ENCODE data around the gene NFAM1.

- TF ChIP-seq POLR2A (IDR thresholded peaks at IDR 0.05; ENCODE audit: low read depth, low read length) = no peak
- no peak for TF ChIP-seq CTCF (conservative IDR thresholded peaks at IDR 0.05; ENCODE audit: low read depth, low read length)
- TF ChIP-seq RAD21 (IDR thresholded peaks at IDR 0.05; ENCODE audit: low read length) = no peak
- no peak for TF ChIP-seq MAFK (IDR thresholded peaks at IDR 0.05; ENCODE audit: low read depth, low read length)
- no peak for TF ChIP-seq USF2 (IDR thresholded peaks at IDR 0.05; ENCODE audit: low read depth, low read length)
- no peak for TF ChIP-seq CEBPB (IDR thresholded peaks at IDR 0.05; ENCODE audit: low read depth, low read length)
- no peak for TF ChIP-seq BHLHE40 (IDR thresholded peaks at IDR 0.05; ENCODE audit: low read depth, low read length)
Observed at GRCh38 chr22:42389143-42389542, 43.1 kb downstream of the NFAM1 start.

Measured in IMR-90 (cell line).